Mammary epithelial cell (primary cell): ENCODE data around the gene SURF6.
"Not testable (repeated sequence)": the region's sequence is repeated elsewhere in the genome, so short reads cannot be mapped to it uniquely, and the experiment has no call there.

Experiments used
- CTCF ChIP-seq, 2 donors: IDR thresholded peaks in 1 of 2; conservative IDR thresholded peaks in 1 of 2; 2 replicates each; pipeline ENCODE4 v1.5.1; 2011 to 2012; ENCODE audit warnings: inconsistent platforms in 2 of 2, low read length in 2 of 2, mild to moderate bottlenecking in 2 of 2, control low read depth in 1 of 2, low read depth in 1 of 2; ENCODE audit not compliant: insufficient read depth in 1 of 2; ENCODE audit errors: extremely low read depth in 1 of 2
- EZH2 ChIP-seq: IDR thresholded peaks from 2 replicates; pipeline ENCODE4 v1.6.1; 2012; ENCODE audit warnings: low read length, inconsistent platforms, borderline replicate concordance

GRCh38 chr9:133377280-133377679, 41.3 kb upstream of the SURF6 start:
- TF ChIP-seq CTCF (conservative IDR thresholded peaks at IDR 0.05 in 1 of 2, IDR thresholded peaks at IDR 0.05 in 1 of 2; ENCODE audit: extremely low read depth in 1 of 2, insufficient read depth in 1 of 2, low read depth in 1 of 2, low read length in 2 of 2); EZH2: not testable (repeated sequence)
